Measurements from ENCODE around the gene PARP16.

DNA sequence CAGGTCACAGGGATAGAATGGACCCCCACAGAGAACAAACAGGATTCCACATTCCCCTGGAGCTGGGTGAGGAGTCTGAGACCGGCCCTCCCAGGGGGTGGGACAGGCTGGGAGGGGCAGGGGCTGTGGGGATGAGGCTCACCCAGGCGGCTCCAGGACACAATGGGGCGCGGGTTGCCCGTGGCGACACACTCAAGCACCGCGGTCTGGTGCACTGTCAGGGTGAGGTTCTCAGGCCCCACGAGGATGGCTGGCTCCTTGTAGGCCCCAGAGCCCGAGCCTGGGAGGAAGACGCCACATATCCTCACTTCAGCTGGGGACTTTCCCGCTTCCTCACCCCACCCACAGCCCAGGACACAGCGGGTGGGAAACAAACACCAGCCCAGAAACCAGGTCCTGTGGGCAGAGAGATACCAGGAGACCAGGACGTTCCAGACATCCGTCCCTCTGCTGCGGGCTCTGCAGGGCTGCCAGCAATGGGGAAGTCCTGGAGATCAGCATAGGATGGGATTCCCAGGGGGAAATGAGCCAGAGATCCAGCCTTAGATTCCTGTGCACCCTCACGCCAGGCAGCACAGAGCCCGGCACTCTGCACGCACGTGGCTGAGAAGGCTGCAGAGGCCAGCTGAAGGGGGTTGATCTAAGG is 48.0 kb upstream of the PARP16 start:
- TF ChIP-seq, protein P1, sequence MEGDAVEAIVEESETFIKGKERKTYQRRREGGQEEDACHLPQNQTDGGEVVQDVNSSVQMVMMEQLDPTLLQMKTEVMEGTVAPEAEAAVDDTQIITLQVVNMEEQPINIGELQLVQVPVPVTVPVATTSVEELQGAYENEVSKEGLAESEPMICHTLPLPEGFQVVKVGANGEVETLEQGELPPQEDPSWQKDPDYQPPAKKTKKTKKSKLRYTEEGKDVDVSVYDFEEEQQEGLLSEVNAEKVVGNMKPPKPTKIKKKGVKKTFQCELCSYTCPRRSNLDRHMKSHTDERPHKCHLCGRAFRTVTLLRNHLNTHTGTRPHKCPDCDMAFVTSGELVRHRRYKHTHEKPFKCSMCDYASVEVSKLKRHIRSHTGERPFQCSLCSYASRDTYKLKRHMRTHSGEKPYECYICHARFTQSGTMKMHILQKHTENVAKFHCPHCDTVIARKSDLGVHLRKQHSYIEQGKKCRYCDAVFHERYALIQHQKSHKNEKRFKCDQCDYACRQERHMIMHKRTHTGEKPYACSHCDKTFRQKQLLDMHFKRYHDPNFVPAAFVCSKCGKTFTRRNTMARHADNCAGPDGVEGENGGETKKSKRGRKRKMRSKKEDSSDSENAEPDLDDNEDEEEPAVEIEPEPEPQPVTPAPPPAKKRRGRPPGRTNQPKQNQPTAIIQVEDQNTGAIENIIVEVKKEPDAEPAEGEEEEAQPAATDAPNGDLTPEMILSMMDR (IDR thresholded peaks at IDR 0.05; ENCODE audit: low read depth, low read length), result no peak
- TF ChIP-seq POLR2A (IDR thresholded peaks at IDR 0.05; ENCODE audit: extremely low read depth, insufficient read length), result no peak
